Measurements from ENCODE around the gene AKTIP. TPM values are rescaled to one million over a fixed set of nuclear protein-coding genes. Genes with fewer than 3 reads are reported as not detected.

AKTIP gene
- total and polyA plus RNA-seq, 12 donors, result 16.0 to 43.5 (median 31.3) TPM

DNA sequence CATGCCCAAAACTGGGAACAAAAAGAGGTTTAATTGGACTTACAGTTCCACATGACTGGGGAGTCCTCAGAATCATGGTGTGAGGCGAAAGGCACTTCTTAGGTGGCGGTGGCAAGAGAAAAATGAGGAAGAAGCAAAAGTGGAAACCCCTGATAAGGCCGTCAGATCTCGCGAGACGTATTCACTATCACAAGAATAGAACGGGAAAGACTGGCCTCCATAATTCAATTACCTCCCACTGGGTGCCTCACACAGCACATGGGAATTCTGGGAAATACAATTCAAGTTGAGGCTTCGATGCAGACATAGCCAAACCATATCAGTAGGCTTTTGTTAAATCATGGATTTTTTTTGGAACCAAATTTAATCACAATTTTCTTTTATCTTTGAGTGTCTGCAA lies 44.4 kb downstream of the AKTIP start:
- H3K4me1 ChIP-seq (replicated peaks in 1 of 2), result no peaks in the 10 kb centered on the region
- H3K27me3 ChIP-seq, result no peaks in the 10 kb centered on the region
- no peak overlapping the region for H3K4me3 ChIP-seq
- H3K27ac ChIP-seq, result no peak overlapping the region
- H3K36me3 ChIP-seq (replicated peaks in 1 of 2), result peaks cover 0 to 75% of the 10 kb centered on the region in 2 donors
- H3K9me3 ChIP-seq (replicated peaks in 1 of 3), result no peaks in the 10 kb centered on the region
- TF ChIP-seq, protein P1, sequence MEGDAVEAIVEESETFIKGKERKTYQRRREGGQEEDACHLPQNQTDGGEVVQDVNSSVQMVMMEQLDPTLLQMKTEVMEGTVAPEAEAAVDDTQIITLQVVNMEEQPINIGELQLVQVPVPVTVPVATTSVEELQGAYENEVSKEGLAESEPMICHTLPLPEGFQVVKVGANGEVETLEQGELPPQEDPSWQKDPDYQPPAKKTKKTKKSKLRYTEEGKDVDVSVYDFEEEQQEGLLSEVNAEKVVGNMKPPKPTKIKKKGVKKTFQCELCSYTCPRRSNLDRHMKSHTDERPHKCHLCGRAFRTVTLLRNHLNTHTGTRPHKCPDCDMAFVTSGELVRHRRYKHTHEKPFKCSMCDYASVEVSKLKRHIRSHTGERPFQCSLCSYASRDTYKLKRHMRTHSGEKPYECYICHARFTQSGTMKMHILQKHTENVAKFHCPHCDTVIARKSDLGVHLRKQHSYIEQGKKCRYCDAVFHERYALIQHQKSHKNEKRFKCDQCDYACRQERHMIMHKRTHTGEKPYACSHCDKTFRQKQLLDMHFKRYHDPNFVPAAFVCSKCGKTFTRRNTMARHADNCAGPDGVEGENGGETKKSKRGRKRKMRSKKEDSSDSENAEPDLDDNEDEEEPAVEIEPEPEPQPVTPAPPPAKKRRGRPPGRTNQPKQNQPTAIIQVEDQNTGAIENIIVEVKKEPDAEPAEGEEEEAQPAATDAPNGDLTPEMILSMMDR (IDR thresholded peaks at IDR 0.05), result no peak
- TF ChIP-seq POLR2A (IDR thresholded peaks at IDR 0.05), result no peak
- no peak for DNase-seq
- WGBS, 4 donors, result 88 to 95% (median 90%) methylated on average over 8 of the region's 8 CpGs
- intact Hi-C loops (cut with DNase I), result loop anchor here in 1 of 2 donors (10.0 kb wide), 1 partner anchor 144 kb away; no protein-coding TSS in a partner anchor

DNA sequence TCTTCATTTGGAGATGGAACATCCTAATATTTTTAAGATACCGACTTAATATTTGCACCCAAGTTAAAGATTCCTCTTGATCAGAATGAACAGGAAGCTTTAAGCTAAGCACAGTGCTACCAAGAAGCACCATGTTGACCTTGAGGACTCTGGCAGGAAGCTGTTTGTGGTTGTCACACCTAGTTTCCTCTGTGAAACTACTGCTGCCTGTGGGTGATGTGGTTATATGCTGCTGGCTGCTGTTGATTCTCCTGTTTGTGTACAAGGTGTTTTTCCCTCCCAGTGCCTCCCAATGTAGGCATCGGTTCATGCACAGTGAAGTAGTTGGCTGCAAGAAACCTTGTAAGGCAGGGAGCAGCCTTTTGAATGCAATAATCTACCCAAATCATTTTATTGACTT lies 45.3 kb downstream of the AKTIP start:
- intact Hi-C loops (cut with DNase I), result loop anchor here in 1 of 2 donors (10.0 kb wide), 1 partner anchor 143 kb away; no protein-coding TSS in a partner anchor
- Histone ChIP-seq H3K27me3 (no peaks in the 10 kb centered on the region), H3K36me3 (replicated peaks in 1 of 2) (peaks cover 0 to 73% of the 10 kb centered on the region in 2 donors)

GRCh38 chr16:53456625-53457024 lies 46.4 kb downstream of the AKTIP start:
- no peak overlapping the region for H3K4me3 ChIP-seq
- no peaks in the 10 kb centered on the region for H3K27me3 ChIP-seq
- no peak overlapping the region for H3K27ac ChIP-seq
- no peak for TF ChIP-seq POLR2A (IDR thresholded peaks at IDR 0.05)
- TF ChIP-seq, protein P1 (IDR thresholded peaks at IDR 0.05), result no peak
- DNase-seq, result no peak
- H3K36me3 ChIP-seq (replicated peaks in 1 of 2), result peaks cover 0 to 74% of the 10 kb centered on the region in 2 donors
- intact Hi-C loops (cut with DNase I), result loop anchor here in 1 of 2 donors (10.0 kb wide), 1 partner anchor 142 kb away; no protein-coding TSS in a partner anchor
- no peaks in the 10 kb centered on the region for H3K9me3 ChIP-seq (replicated peaks in 1 of 3)
- no peaks in the 10 kb centered on the region for H3K4me1 ChIP-seq (replicated peaks in 1 of 2)
- 84 to 88% (median 88%) methylated on average over 2 of the region's 2 CpGs for WGBS, 4 donors

More for the DNA sequence above, 45.3 kb downstream of the AKTIP start:
- Histone ChIP-seq H3K4me3 (no peak overlapping the region), H3K9me3 (replicated peaks in 1 of 3) (no peaks in the 10 kb centered on the region), H3K4me1 (replicated peaks in 1 of 2) (no peaks in the 10 kb centered on the region), H3K27ac (no peak overlapping the region)
- WGBS, 4 donors, result 87 to 90% (median 89%) methylated on average over 2 of the region's 2 CpGs
- TF ChIP-seq, protein P1 (IDR thresholded peaks at IDR 0.05), result no peak
- no peak for TF ChIP-seq POLR2A (IDR thresholded peaks at IDR 0.05)
- no peak for DNase-seq

DNA sequence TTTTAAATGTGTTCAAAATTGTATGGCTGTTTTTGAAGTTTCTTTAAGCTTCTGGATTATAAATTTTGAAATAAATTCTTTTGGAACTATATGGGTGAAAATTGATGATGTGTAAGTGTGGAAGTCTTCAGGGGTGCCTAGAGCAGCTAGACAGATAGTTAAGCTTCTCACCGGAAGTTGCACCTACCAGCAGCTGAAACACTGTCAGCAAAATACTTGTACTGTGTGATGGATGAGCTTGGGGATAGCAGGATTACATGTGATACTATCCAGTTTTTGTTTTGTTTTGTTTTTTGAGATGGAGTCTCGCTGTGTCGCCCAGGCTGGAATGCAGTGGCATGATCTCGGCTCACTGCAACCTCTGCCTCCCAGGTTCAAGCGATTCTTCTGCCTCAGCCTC lies 49.1 kb downstream of the AKTIP start:
- H3K36me3 ChIP-seq (replicated peaks in 1 of 2), result peaks cover 0 to 54% of the 10 kb centered on the region in 2 donors
- H3K9me3 ChIP-seq (replicated peaks in 1 of 3), result no peaks in the 10 kb centered on the region
- TF ChIP-seq, protein P1 (IDR thresholded peaks at IDR 0.05), result no peak
- no peak for TF ChIP-seq POLR2A (IDR thresholded peaks at IDR 0.05)
- no peak overlapping the region for H3K4me3 ChIP-seq
- DNase-seq, result no peak
- intact Hi-C loops (cut with DNase I), result loop anchor here in 1 of 2 donors (10.0 kb wide), 1 partner anchor 139 kb away; no protein-coding TSS in a partner anchor
- 90 to 95% (median 94%) methylated on average over 5 of the region's 5 CpGs for WGBS, 4 donors
- H3K4me1 ChIP-seq (replicated peaks in 1 of 2), result no peaks in the 10 kb centered on the region
- no peaks in the 10 kb centered on the region for H3K27me3 ChIP-seq
- no peak overlapping the region for H3K27ac ChIP-seq

All from adrenal gland (tissue), 12 donors.